Measurements from ENCODE around the gene ALG11. TPM values are rescaled to one million over a fixed set of nuclear protein-coding genes. Genes with fewer than 3 reads are reported as not detected.
"Not testable (repeated sequence)": the region's sequence is repeated elsewhere in the genome, so short reads cannot be mapped to it uniquely, and the experiment has no call there.

ALG11 gene
- total RNA-seq, 1 donor from 2014 or later, result 46.4 TPM

GRCh38 chr13:52053460-52053859 is 41.3 kb downstream of the ALG11 start:
- Mint-ChIP-seq H3K4me3 (ENCODE audit: unreplicated experiment) (no peak overlapping the region), H3K9me3 (ENCODE audit: unreplicated experiment) (no peaks in the 10 kb centered on the region), H3K27ac (ENCODE audit: unreplicated experiment) (no peak overlapping the region), H3K4me1 (ENCODE audit: low read depth, unreplicated experiment) (no peaks in the 10 kb centered on the region), H3K27me3 (ENCODE audit: unreplicated experiment) (no peaks in the 10 kb centered on the region), H3K36me3 (ENCODE audit: unreplicated experiment) (no peaks in the 10 kb centered on the region)
- DNase-seq, result no peak
- TF ChIP-seq, protein P1, sequence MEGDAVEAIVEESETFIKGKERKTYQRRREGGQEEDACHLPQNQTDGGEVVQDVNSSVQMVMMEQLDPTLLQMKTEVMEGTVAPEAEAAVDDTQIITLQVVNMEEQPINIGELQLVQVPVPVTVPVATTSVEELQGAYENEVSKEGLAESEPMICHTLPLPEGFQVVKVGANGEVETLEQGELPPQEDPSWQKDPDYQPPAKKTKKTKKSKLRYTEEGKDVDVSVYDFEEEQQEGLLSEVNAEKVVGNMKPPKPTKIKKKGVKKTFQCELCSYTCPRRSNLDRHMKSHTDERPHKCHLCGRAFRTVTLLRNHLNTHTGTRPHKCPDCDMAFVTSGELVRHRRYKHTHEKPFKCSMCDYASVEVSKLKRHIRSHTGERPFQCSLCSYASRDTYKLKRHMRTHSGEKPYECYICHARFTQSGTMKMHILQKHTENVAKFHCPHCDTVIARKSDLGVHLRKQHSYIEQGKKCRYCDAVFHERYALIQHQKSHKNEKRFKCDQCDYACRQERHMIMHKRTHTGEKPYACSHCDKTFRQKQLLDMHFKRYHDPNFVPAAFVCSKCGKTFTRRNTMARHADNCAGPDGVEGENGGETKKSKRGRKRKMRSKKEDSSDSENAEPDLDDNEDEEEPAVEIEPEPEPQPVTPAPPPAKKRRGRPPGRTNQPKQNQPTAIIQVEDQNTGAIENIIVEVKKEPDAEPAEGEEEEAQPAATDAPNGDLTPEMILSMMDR (IDR thresholded peaks at IDR 0.05; ENCODE audit: partially characterized antibody, unreplicated experiment), result no peak

DNA sequence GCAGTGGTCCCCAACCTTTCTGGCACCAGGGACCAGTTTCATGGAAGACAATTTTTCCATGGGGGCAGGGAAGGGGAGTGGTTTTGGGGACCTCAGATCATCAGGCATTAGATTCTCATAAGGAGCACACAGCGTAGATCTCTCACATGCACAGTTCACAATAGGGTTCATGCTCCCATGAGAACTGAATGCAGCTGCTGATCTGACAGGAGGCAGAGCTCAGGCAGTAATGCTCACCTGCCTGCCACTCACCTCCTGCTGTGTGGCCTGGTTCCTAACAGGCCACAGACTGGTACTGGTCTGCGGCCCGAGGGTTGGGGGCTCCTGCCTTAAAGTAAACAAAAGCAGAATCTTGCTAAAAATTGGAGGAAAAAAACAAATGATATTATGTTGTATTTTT is 48.9 kb downstream of the ALG11 start:
- peaks cover 14% of the 10 kb centered on the region for H3K9me3 Mint-ChIP-seq (ENCODE audit: unreplicated experiment)
- not testable (repeated sequence) for H3K27me3 Mint-ChIP-seq (ENCODE audit: unreplicated experiment); H3K27ac Mint-ChIP-seq (ENCODE audit: unreplicated experiment); H3K4me3 Mint-ChIP-seq (ENCODE audit: unreplicated experiment); H3K36me3 Mint-ChIP-seq (ENCODE audit: unreplicated experiment); DNase-seq; H3K4me1 Mint-ChIP-seq (ENCODE audit: low read depth, unreplicated experiment)

GRCh38 chr13:52061587-52061986 is 49.4 kb downstream of the ALG11 start:
- DNase-seq, result no peak
- TF ChIP-seq, protein P1 (IDR thresholded peaks at IDR 0.05; ENCODE audit: partially characterized antibody, unreplicated experiment), result no peak
- Mint-ChIP-seq H3K4me1 (ENCODE audit: low read depth, unreplicated experiment) (no peaks in the 10 kb centered on the region), H3K27me3 (ENCODE audit: unreplicated experiment) (no peaks in the 10 kb centered on the region), H3K4me3 (ENCODE audit: unreplicated experiment) (no peak overlapping the region), H3K27ac (ENCODE audit: unreplicated experiment) (no peak overlapping the region), H3K9me3 (ENCODE audit: unreplicated experiment) (peaks cover 14% of the 10 kb centered on the region), H3K36me3 (ENCODE audit: unreplicated experiment) (peaks cover 5% of the 10 kb centered on the region)

DNA sequence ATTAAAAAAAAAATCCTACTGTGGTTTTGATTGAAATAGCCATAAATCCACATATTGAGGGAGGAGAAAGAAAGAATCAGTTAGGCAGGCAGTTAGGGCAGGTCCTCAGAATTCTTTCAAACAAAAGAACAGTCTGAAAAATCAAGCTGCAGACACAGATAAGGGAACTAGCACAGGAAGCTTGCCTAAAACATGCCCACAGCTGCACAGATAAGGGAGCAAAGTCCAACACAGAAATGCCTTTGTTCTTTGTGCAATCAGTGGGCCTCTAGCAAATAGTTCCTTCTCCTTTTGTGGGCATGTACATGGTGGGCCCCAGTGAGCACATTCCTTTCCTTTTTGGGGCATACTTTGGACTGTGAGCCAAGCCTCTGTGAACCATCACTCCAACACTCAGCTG is 55.0 kb downstream of the ALG11 start:
- no peak for DNase-seq
- peaks cover 9% of the 10 kb centered on the region for H3K27me3 Mint-ChIP-seq (ENCODE audit: unreplicated experiment)
- no peak overlapping the region for H3K27ac Mint-ChIP-seq (ENCODE audit: unreplicated experiment)
- H3K4me3 Mint-ChIP-seq (ENCODE audit: unreplicated experiment), result no peak overlapping the region
- no peaks in the 10 kb centered on the region for H3K4me1 Mint-ChIP-seq (ENCODE audit: low read depth, unreplicated experiment)
- TF ChIP-seq, protein P1 (IDR thresholded peaks at IDR 0.05; ENCODE audit: partially characterized antibody, unreplicated experiment), result no peak
- H3K9me3 Mint-ChIP-seq (ENCODE audit: unreplicated experiment), result peaks cover 28% of the 10 kb centered on the region
- peaks cover 46% of the 10 kb centered on the region for H3K36me3 Mint-ChIP-seq (ENCODE audit: unreplicated experiment)

DNA sequence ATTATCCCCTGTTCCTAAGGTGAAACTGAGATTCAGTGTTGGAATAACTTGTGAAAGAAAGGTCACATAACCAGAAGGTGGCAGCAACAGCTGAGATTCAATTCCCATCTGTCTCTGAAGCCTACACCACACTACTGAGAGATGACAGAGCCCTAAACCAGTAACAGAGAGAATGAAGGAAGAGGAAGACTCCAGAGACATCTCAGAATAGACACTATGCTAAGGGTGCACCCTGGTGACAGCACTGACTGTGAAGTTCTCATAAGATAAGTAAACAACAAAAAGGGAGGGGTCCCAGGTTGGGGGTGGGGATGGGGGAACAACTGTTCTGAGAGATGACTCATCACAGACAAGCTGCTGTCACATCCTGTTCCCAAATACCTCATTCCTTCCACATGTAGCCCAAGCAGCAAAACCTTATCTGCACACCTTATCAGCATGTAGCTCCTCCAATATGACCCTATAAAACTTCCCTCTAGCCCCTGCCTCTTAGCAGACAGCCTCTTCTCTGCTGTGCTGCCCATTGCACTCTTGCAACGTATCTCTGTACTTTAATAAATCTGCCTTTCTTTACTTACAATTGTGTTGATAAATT is 58.8 kb downstream of the ALG11 start:
- Mint-ChIP-seq H3K9me3 (ENCODE audit: unreplicated experiment) (peaks cover 19% of the 10 kb centered on the region), H3K36me3 (ENCODE audit: unreplicated experiment) (peaks cover 41% of the 10 kb centered on the region), H3K27me3 (ENCODE audit: unreplicated experiment) (peaks cover 9% of the 10 kb centered on the region)

More for the DNA sequence above, 58.8 kb downstream of the ALG11 start:
- no peak overlapping the region for H3K27ac Mint-ChIP-seq (ENCODE audit: unreplicated experiment)
- no peak for DNase-seq
- no peaks in the 10 kb centered on the region for H3K4me1 Mint-ChIP-seq (ENCODE audit: low read depth, unreplicated experiment)
- no peak overlapping the region for H3K4me3 Mint-ChIP-seq (ENCODE audit: unreplicated experiment)
- TF ChIP-seq, protein P1 (IDR thresholded peaks at IDR 0.05; ENCODE audit: partially characterized antibody, unreplicated experiment), result no peak

Other genes starting within 250 kb of the ALG11 start
- 19.8 TPM for gene DHRS12, start 208.2 kb upstream of the ALG11 start, total RNA-seq (ENCODE audit: unreplicated experiment)
- 0.59 TPM for gene TMEM272, start 167.2 kb upstream of the ALG11 start, total RNA-seq (ENCODE audit: unreplicated experiment)
- gene CCDC70, start 150.4 kb upstream of the ALG11 start, total RNA-seq (ENCODE audit: unreplicated experiment), result not detected
- gene ATP7B, start 948 bp upstream of the ALG11 start, total RNA-seq (ENCODE audit: unreplicated experiment), result 17.4 TPM
- gene UTP14C, start 12.3 kb downstream of the ALG11 start, total RNA-seq (ENCODE audit: unreplicated experiment), result 19.1 TPM
- not detected for gene NEK5, start 116.7 kb downstream of the ALG11 start, total RNA-seq (ENCODE audit: unreplicated experiment)
- 54.8 TPM for gene NEK3, start 147.2 kb downstream of the ALG11 start, total RNA-seq (ENCODE audit: unreplicated experiment)

Measured in glutamatergic neuron (in vitro differentiated cells).